Measurements from ENCODE around the gene RNF25.
A peak's percentile ranks its signal among the peaks of the same experiment; 100 is the strongest.

RNF25 gene

GRCh38 chr2:218671654-218672566 lies at the start of gene RNF25, which contains the start of gene STK36:
Gene RNF25 (minus strand): TSS chr2:218672002. CDS start chr2:218671970, 32 bp downstream.
Gene STK36 (plus strand): TSS chr2:218672086. CDS start chr2:218672830, 744 bp downstream.
- peak; percentile 85 for DNase-seq

GRCh38 chr2:218721488-218721887 lies 49.7 kb upstream of the RNF25 start:
- no peak for DNase-seq

- no peak for DNase-seq
Observed at GRCh38 chr2:218720048-218721041, 48.5 kb upstream of the RNF25 start.

GRCh38 chr2:218719457-218719856 lies 47.7 kb upstream of the RNF25 start:
- no peak for DNase-seq

- DNase-seq, result no peak
Observed at GRCh38 chr2:218718058-218718457, 46.3 kb upstream of the RNF25 start.

GRCh38 chr2:218717262-218717661 lies 45.5 kb upstream of the RNF25 start:
- no peak for DNase-seq

GRCh38 chr2:218716070-218716469 lies 44.3 kb upstream of the RNF25 start:
- DNase-seq, result no peak

GRCh38 chr2:218713922-218714321 lies 42.1 kb upstream of the RNF25 start:
- no peak for DNase-seq

GRCh38 chr2:218711550-218711929 lies 39.7 kb upstream of the RNF25 start:
- no peak for DNase-seq

- peak; percentile 98 for DNase-seq
Observed at GRCh38 chr2:218710687-218711549, 39.1 kb upstream of the RNF25 start, which contains the start of gene TTLL4. Gene TTLL4 (plus strand): TSS chr2:218710835. CDS start chr2:218737677, 26,842 bp downstream.

GRCh38 chr2:218710334-218710686 lies 38.5 kb upstream of the RNF25 start:
- no peak for DNase-seq

- DNase-seq, result no peak
Observed at GRCh38 chr2:218709908-218710307, 38.1 kb upstream of the RNF25 start.

- DNase-seq, result no peak
Observed at GRCh38 chr2:218708086-218708485, 36.3 kb upstream of the RNF25 start.

GRCh38 chr2:218703341-218703740 lies 31.5 kb upstream of the RNF25 start:
- DNase-seq, result no peak

- no peak for DNase-seq
Observed at GRCh38 chr2:218701806-218702205, 30.0 kb upstream of the RNF25 start.

GRCh38 chr2:218698885-218699284 lies 27.1 kb upstream of the RNF25 start:
- DNase-seq, result no peak

GRCh38 chr2:218694405-218695145 lies 22.8 kb upstream of the RNF25 start:
- DNase-seq, result no peak

- DNase-seq, result no peak
Observed at GRCh38 chr2:218691234-218691633, 19.4 kb upstream of the RNF25 start.

GRCh38 chr2:218687400-218688060 lies 15.7 kb upstream of the RNF25 start:
- DNase-seq, result peak; percentile 61

GRCh38 chr2:218680061-218680460 lies 8.3 kb upstream of the RNF25 start:
- DNase-seq, result no peak

GRCh38 chr2:218679119-218679518 lies 7.3 kb upstream of the RNF25 start:
- no peak for DNase-seq
